HepG2 (cell line): ENCODE data around the gene ELP5. TPM values are rescaled to one million over a fixed set of nuclear protein-coding genes. Genes with fewer than 3 reads are reported as not detected.
A peak's percentile ranks its signal among the peaks of the same experiment; 100 is the strongest.

Source experiments
- CEBPG ChIP-seq: IDR thresholded peaks from 2 replicates; pipeline ENCODE4 v1.6.1; 2016
- DPF2 ChIP-seq: sonication (generic); formaldehyde crosslinking; IDR thresholded peaks from 2 replicates; pipeline ENCODE4 v1.4.0; 2020; ENCODE audit warnings: mild to moderate bottlenecking, low read depth, missing genetic modification reagents, borderline replicate concordance
- FIP1L1 ChIP-seq: fragments of 200-400 bp; formaldehyde crosslinking; IDR thresholded peaks from 2 replicates; pipeline ENCODE4 v1.6.1; 2018; ENCODE audit warnings: low read depth, mild to moderate bottlenecking, low read length, moderate library complexity, borderline replicate concordance; ENCODE audit not compliant: insufficient read depth
- HNRNPLL ChIP-seq: fragments of 200-400 bp; formaldehyde crosslinking; IDR thresholded peaks from 2 replicates; pipeline ENCODE4 v1.6.1; 2017; ENCODE audit warnings: mild to moderate bottlenecking, low read depth, low read length; ENCODE audit not compliant: poor library complexity, severe bottlenecking
- PHB2 ChIP-seq: fragments of 450-650 bp; IDR thresholded peaks from 2 replicates; pipeline ENCODE4 v1.6.1; 2018; ENCODE audit not compliant: partially characterized antibody
- SCMH1 ChIP-seq: sonication (generic); formaldehyde crosslinking; IDR thresholded peaks from 2 replicates; pipeline ENCODE4 v1.9.0; 2021; ENCODE audit warnings: missing genetic modification reagents, mild to moderate bottlenecking, borderline replicate concordance
- SRSF1 ChIP-seq: fragments of 200-400 bp; formaldehyde crosslinking; optimal IDR thresholded peaks from 2 replicates; pipeline ENCODE3; 2017; ENCODE audit warnings: mild to moderate bottlenecking, low read depth, low read length, moderate library complexity
- SRSF9 ChIP-seq: fragments of 200-400 bp; formaldehyde crosslinking; IDR thresholded peaks from 2 replicates; pipeline ENCODE4 v1.6.1; 2018; ENCODE audit warnings: borderline replicate concordance, mild to moderate bottlenecking, low read depth, low read length; ENCODE audit not compliant: insufficient read depth, poor library complexity, severe bottlenecking
- U2AF2 ChIP-seq: fragments of 200-400 bp; formaldehyde crosslinking; IDR thresholded peaks from 2 replicates; pipeline ENCODE4 v1.6.1; 2017; ENCODE audit warnings: low read depth, mild to moderate bottlenecking, low read length
- ZMYM4 ChIP-seq: sonication (generic); formaldehyde crosslinking; IDR thresholded peaks from 2 replicates; pipeline ENCODE4 v1.8.1; 2023; ENCODE audit warnings: mild to moderate bottlenecking, missing genetic modification reagents
- ZNF282 ChIP-seq: fragments of 450-650 bp; IDR thresholded peaks from 2 replicates; pipeline ENCODE4 v1.6.1; 2018; ENCODE audit not compliant: partially characterized antibody
- ZNF460 ChIP-seq: sonication (generic); formaldehyde crosslinking; IDR thresholded peaks from 2 replicates; pipeline ENCODE4 v1.5.1; 2020; ENCODE audit warnings: missing genetic modification reagents, mild to moderate bottlenecking, borderline replicate concordance
- ZNF558 ChIP-seq: sonication (generic); formaldehyde crosslinking; IDR thresholded peaks from 2 replicates; pipeline ENCODE4 v1.9.0; 2022; ENCODE audit warnings: mild to moderate bottlenecking, missing genetic modification reagents, borderline replicate concordance
- ZNF616 ChIP-seq: sonication (generic); formaldehyde crosslinking; IDR thresholded peaks from 2 replicates; pipeline ENCODE4 v1.5.0; 2020; ENCODE audit warnings: low read depth, mild to moderate bottlenecking, missing genetic modification reagents
- ZNF709 ChIP-seq: sonication (generic); formaldehyde crosslinking; IDR thresholded peaks from 2 replicates; pipeline ENCODE4 v1.5.0; 2020; ENCODE audit warnings: mild to moderate bottlenecking, missing genetic modification reagents
- ZNF782 ChIP-seq: sonication (generic); formaldehyde crosslinking; IDR thresholded peaks from 2 replicates; pipeline ENCODE4 v1.4.0; 2020; ENCODE audit warnings: missing genetic modification reagents, mild to moderate bottlenecking, borderline replicate concordance
- polyA plus RNA-seq, 8 experiments: library from polyadenylated mRNA; depleted of rRNA in 3 of 8; stranded (reverse) in 7 of 8; unstranded in 1 of 8; fragments of >200 nt; fragmentation: Illumina TruSeq in 4 of 8; extraction: Trizol in 4 of 8; gene quantifications; 2 replicates each; pipeline versions ENCODE4 v1.2.1 to v1.2.3, GENCODE V29; 2011 to 2016; ENCODE audit warnings: low read depth in 4 of 8, missing spikeins in 1 of 8, mixed read lengths in 1 of 8; ENCODE audit not compliant: insufficient read depth in 1 of 8
- total RNA-seq, 5 experiments: library from RNA; depleted of rRNA; stranded (reverse); fragments of >200 nt; fragmentation: Illumina TruSeq; extraction: Trizol; gene quantifications; 2 replicates each; pipeline ENCODE4 v1.2.3, GENCODE V29; 2016; ENCODE audit warnings: low read depth in 1 of 5
- TF ChIP-seq, protein P1 (sequence below): fragments of 450-650 bp; IDR thresholded peaks from 2 replicates; pipeline ENCODE4 v1.6.1; 2017
- TF ChIP-seq, protein P2 (sequence below): sonication (generic); formaldehyde crosslinking; IDR thresholded peaks from 2 replicates; pipeline ENCODE4 v1.8.0; 2022; ENCODE audit warnings: mild to moderate bottlenecking, missing genetic modification reagents, borderline replicate concordance
- TF ChIP-seq, protein P3 (sequence below): sonication (generic); formaldehyde crosslinking; IDR thresholded peaks from 2 replicates; pipeline ENCODE4 v1.4.0; 2020; ENCODE audit warnings: missing genetic modification reagents
- TF ChIP-seq, protein P4 (sequence below): sonication (generic); formaldehyde crosslinking; IDR thresholded peaks from 2 replicates; pipeline ENCODE4 v1.8.1; 2022; ENCODE audit warnings: mild to moderate bottlenecking, missing genetic modification reagents
- TF ChIP-seq, protein P5 (sequence below): sonication (generic); formaldehyde crosslinking; IDR thresholded peaks from 2 replicates; pipeline ENCODE4 v1.8.0; 2022; ENCODE audit warnings: low read depth, missing genetic modification reagents

The ELP5 gene
- total and polyA plus RNA-seq, 2 of the 13 experiments (the other 11 are each of a cell fraction or from before 2014, with no cell fraction given) = 67.6 to 69.8 TPM

DNA sequence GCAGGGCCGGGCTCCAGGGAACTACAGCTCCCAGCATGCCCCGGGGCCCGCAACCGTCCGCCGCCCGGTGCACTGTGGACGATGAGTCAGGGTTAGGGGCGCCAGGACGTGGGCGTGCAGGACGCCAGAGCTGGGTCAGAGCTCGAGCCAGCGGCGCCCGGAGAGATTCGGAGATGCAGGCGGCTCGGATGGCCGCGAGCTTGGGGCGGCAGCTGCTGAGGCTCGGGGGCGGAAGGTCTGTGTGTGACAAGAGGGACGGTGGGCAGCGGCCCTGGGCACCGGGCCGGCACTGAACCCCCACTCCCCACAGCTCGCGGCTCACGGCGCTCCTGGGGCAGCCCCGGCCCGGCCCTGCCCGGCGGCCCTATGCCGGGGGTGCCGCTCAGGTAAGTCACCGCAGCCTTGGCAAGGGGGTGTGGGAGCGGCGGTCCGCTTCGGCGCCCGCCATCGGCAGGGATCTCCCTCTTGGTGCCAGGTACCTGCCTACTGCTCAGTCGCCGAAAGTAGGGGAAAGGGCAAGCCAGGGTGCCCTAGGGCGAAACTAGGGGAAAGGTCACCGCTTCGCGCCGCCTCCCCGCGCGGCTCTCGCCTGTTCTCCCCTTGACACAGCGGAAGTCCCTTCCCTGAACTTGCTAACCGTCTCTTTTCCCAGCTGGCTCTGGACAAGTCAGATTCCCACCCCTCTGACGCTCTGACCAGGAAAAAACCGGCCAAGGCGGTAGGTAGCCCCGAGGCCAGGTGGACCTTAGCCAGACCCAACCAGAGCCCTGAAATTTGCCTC, 32.0 kb upstream of the ELP5 start, which contains the start of the genes ACADVL and DLG4 (continued):
- TF ChIP-seq ZNF616 (CRISPR knock-in tag) (no peak; the same call in 1 of the 2 replicates), SCMH1 (CRISPR knock-in tag) (no peak), SRSF1 (no peak), SRSF9 (no peak), U2AF2 (no peak), FIP1L1 (no peak), DPF2 (CRISPR knock-in tag) (no peak), ZNF709 (CRISPR knock-in tag) (0 out of 2 replicates have a peak, but pooled peaks have one; percentile 12), PHB2 (no peak), ZNF558 (CRISPR knock-in tag) (no peak; the same call in 1 of the 2 replicates), ZNF282 (no peak), HNRNPLL (peak; percentile 70), CEBPG (CRISPR knock-in tag) (no peak), ZMYM4 (CRISPR knock-in tag) (no peak), ZNF460 (no peak), ZNF782 (CRISPR knock-in tag) (0 out of 2 replicates have a peak, but pooled peaks have one; percentile 30)
- TF ChIP-seq, protein P1, sequence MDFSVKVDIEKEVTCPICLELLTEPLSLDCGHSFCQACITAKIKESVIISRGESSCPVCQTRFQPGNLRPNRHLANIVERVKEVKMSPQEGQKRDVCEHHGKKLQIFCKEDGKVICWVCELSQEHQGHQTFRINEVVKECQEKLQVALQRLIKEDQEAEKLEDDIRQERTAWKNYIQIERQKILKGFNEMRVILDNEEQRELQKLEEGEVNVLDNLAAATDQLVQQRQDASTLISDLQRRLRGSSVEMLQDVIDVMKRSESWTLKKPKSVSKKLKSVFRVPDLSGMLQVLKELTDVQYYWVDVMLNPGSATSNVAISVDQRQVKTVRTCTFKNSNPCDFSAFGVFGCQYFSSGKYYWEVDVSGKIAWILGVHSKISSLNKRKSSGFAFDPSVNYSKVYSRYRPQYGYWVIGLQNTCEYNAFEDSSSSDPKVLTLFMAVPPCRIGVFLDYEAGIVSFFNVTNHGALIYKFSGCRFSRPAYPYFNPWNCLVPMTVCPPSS = no peak
- TF ChIP-seq, protein P2, sequence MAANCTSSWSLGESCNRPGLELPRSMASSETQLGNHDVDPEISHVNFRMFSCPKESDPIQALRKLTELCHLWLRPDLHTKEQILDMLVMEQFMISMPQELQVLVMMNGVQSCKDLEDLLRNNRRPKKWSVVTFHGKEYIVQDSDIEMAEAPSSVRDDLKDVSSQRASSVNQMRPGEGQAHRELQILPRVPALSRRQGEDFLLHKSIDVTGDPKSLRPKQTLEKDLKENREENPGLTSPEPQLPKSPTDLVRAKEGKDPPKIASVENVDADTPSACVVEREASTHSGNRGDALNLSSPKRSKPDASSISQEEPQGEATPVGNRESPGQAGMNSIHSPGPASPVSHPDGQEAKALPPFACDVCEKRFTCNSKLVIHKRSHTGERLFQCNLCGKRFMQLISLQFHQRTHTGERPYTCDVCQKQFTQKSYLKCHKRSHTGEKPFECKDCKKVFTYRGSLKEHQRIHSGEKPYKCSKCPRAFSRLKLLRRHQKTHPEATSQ = no peak
- TF ChIP-seq, protein P3, sequence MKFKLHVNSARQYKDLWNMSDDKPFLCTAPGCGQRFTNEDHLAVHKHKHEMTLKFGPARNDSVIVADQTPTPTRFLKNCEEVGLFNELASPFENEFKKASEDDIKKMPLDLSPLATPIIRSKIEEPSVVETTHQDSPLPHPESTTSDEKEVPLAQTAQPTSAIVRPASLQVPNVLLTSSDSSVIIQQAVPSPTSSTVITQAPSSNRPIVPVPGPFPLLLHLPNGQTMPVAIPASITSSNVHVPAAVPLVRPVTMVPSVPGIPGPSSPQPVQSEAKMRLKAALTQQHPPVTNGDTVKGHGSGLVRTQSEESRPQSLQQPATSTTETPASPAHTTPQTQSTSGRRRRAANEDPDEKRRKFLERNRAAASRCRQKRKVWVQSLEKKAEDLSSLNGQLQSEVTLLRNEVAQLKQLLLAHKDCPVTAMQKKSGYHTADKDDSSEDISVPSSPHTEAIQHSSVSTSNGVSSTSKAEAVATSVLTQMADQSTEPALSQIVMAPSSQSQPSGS (CRISPR knock-in tag) = peak; percentile 62
- TF ChIP-seq, protein P4, sequence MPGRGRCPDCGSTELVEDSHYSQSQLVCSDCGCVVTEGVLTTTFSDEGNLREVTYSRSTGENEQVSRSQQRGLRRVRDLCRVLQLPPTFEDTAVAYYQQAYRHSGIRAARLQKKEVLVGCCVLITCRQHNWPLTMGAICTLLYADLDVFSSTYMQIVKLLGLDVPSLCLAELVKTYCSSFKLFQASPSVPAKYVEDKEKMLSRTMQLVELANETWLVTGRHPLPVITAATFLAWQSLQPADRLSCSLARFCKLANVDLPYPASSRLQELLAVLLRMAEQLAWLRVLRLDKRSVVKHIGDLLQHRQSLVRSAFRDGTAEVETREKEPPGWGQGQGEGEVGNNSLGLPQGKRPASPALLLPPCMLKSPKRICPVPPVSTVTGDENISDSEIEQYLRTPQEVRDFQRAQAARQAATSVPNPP (CRISPR knock-in tag) = peak; percentile 46
- TF ChIP-seq, protein P5, sequence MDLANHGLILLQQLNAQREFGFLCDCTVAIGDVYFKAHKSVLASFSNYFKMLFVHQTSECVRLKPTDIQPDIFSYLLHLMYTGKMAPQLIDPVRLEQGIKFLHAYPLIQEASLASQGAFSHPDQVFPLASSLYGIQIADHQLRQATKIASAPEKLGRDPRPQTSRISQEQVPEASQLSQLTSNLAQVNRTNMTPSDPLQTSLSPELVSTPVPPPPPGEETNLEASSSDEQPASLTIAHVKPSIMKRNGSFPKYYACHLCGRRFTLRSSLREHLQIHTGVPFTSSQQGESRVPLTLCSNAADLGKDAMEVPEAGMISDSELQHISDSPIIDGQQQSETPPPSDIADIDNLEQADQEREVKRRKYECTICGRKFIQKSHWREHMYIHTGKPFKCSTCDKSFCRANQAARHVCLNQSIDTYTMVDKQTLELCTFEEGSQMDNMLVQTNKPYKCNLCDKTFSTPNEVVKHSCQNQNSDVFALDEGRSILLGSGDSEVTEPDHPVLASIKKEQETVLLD = 0 out of 2 replicates have a peak, but pooled peaks have one; percentile 36
